Activated T-helper 2 cell treated with anti-CD3 and anti-CD28 coated beads, Interferon-gamma antibody, Interleukin-2, Interleukin-4, amounts not matched to agents 10 μg/mL and 5 μg/mL and 100 μg/mL, durations not matched to agents 14 hours and 24 hours and 36 hours (primary cell): ENCODE measurements around the gene SCRN2. TPM values are rescaled to one million over a fixed set of nuclear protein-coding genes. Genes with fewer than 3 reads are reported as not detected.
A peak's percentile ranks its signal among the peaks of the same experiment; 100 is the strongest.

Experiments
- DNase-seq: peaks from one replicate; pipeline ENCODE4 v3.0.0; 2021; ENCODE audit warnings: low spot score
- H3K27ac Mint-ChIP-seq: one replicate; pipeline ENCODE4 v1.8.0; 2021; ENCODE audit warnings: mixed read lengths
- H3K27me3 Mint-ChIP-seq: one replicate; pipeline ENCODE4 v1.8.0; 2021; ENCODE audit warnings: low read depth, mixed read lengths
- H3K36me3 Mint-ChIP-seq: one replicate; pipeline ENCODE4 v1.8.0; 2021; ENCODE audit warnings: low read depth, mixed read lengths
- H3K4me1 Mint-ChIP-seq: one replicate; pipeline ENCODE4 v1.8.0; 2021; ENCODE audit warnings: low read depth, mixed read lengths
- H3K4me3 Mint-ChIP-seq: one replicate; pipeline ENCODE4 v1.8.0; 2021; ENCODE audit warnings: low read depth, mild to moderate bottlenecking, moderate library complexity, mixed read lengths
- H3K9me3 Mint-ChIP-seq: one replicate; pipeline ENCODE4 v1.8.0; 2021; ENCODE audit warnings: mixed read lengths
- intact Hi-C: fragments of 100-400 bp; cut with micrococcal nuclease; formaldehyde crosslinking; loops from one replicate; pipeline ENCODE4 v1.15.1; 2023
- total RNA-seq: library from RNA; stranded (reverse); gene quantifications from 2 replicates; pipeline ENCODE4 v1.2.3, GENCODE V29; 2022

The SCRN2 gene
- total RNA-seq, 1 donor from 2014 or later, result 27.5 TPM

DNA sequence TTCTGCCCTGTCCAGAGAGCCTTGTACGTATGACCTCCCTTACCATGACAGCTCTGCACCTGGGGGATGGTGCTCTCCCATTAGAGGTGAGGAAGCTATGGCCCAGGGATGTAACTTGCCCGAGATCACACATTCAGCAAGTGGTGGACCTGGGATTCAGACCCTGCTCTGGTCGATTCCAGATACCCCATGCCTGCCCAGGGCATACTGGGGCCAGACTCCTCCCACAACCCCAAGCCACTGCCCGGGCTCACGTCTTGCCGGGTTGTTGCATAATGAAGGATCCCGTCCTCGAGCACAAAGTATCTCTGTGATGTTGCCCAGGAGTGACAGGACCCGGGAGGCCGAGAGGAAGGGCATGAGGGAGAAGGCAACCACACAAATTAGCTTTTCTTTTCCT is 21.6 kb downstream of the SCRN2 start:
- H3K9me3 Mint-ChIP-seq, result no peaks in the 10 kb centered on the region
- H3K4me1 Mint-ChIP-seq, result peaks cover 18% of the 10 kb centered on the region
- H3K36me3 Mint-ChIP-seq, result peaks cover 26% of the 10 kb centered on the region
- no peak for DNase-seq
- H3K4me3 Mint-ChIP-seq, result no peak overlapping the region
- H3K27ac Mint-ChIP-seq, result no peak overlapping the region
- intact Hi-C loops, result no loop called here
- no peaks in the 10 kb centered on the region for H3K27me3 Mint-ChIP-seq

DNA sequence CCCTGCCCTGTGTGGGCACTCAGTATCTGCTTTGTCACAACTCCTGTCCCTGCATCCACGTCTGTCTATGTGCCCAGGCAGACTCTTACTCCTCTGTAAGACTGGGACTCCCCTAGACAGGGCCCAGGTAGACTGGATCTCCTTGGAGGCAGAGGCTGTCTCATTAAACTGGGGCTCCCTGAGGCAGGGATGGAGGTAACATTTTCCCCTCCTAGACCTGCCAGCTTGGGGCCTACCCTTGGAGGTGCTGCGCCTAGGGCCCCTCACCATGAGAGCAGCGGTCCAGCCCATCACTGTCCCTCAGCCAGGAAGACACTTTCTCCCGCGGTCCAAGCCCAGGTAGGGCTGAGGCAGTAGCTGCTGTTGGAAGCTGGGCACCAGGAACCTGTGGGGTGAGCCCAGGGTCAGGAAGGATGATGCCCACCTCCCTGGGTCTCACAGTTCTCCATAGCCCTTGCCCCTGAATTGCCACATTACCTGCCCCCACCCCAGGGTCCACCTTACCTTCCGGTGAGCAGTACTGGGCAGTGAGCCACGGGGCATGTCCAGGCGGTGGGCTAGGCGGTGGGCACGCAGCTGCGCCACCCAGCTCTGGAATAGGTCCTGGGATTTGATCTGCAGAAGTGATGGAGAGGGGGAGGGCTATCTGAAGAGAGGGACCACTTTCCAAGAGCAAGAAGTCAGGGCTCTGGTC is 22.9 kb downstream of the SCRN2 start:
- Mint-ChIP-seq H3K36me3 (peaks cover 17% of the 10 kb centered on the region), H3K4me3 (no peak overlapping the region), H3K27ac (no peak overlapping the region), H3K4me1 (peaks cover 18% of the 10 kb centered on the region), H3K27me3 (no peaks in the 10 kb centered on the region), H3K9me3 (no peaks in the 10 kb centered on the region)
- intact Hi-C loops, result no loop called here
- DNase-seq, result no peak

DNA sequence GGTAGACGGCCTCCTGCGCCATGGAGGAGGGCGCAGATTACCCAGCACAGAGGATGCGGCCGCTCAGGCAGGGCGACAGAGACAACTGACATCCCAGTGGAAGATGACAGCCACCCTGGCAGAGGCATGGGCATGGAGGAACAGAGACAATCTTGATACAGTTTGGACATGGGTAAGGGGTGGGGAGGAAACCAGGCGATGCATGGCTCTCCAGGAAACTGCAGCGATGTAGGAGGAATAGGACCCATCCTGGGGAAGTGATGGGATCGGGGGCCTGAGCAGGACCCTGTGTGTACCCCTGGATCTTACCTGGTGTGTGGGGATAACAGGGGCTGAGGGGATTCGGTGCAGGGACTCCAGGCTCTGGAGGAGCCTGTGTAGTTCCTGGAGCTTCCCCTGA is 24.1 kb downstream of the SCRN2 start:
- H3K36me3 Mint-ChIP-seq, result peaks cover 18% of the 10 kb centered on the region
- H3K9me3 Mint-ChIP-seq, result no peaks in the 10 kb centered on the region
- intact Hi-C loops, result no loop called here
- DNase-seq, result no peak
- no peak overlapping the region for H3K27ac Mint-ChIP-seq
- peaks cover 14% of the 10 kb centered on the region for H3K4me1 Mint-ChIP-seq
- no peaks in the 10 kb centered on the region for H3K27me3 Mint-ChIP-seq
- H3K4me3 Mint-ChIP-seq, result no peak overlapping the region

DNA sequence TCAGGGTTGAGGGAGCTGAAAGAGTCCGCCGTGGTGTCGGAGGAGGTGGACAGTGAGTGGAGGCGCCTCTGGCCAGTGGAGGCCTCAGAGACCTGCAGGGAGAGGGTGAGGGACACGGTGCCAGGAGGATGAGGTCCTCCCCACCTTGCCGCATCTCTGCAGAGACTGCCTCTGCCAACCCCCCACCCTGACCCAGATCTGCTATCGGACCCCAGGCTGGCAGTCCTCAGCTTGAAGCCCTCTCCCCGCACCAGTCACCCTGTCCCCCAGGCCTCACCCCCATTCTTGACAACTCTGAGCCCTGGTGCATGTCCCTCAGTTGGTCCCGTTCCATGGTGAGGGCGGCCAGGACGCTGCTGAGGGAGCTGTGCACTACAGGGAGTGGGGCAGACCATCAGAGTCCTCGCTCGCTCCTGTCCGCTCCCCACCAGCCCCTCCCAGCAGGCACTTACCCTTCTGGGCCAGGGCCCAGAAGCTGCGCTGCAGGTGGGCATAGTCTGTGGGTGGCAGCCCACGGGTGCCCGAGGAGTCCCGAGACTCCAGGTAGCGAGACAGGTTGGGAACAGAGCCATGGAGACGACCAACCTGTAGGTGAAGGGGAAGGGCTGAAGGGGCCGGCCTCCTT is 24.9 kb downstream of the SCRN2 start:
- Mint-ChIP-seq H3K36me3 (peaks cover 25% of the 10 kb centered on the region), H3K9me3 (no peaks in the 10 kb centered on the region), H3K4me1 (peaks cover 8% of the 10 kb centered on the region), H3K4me3 (no peak overlapping the region), H3K27ac (no peak overlapping the region), H3K27me3 (no peaks in the 10 kb centered on the region)
- DNase-seq, result no peak
- intact Hi-C loops, result no loop called here

DNA sequence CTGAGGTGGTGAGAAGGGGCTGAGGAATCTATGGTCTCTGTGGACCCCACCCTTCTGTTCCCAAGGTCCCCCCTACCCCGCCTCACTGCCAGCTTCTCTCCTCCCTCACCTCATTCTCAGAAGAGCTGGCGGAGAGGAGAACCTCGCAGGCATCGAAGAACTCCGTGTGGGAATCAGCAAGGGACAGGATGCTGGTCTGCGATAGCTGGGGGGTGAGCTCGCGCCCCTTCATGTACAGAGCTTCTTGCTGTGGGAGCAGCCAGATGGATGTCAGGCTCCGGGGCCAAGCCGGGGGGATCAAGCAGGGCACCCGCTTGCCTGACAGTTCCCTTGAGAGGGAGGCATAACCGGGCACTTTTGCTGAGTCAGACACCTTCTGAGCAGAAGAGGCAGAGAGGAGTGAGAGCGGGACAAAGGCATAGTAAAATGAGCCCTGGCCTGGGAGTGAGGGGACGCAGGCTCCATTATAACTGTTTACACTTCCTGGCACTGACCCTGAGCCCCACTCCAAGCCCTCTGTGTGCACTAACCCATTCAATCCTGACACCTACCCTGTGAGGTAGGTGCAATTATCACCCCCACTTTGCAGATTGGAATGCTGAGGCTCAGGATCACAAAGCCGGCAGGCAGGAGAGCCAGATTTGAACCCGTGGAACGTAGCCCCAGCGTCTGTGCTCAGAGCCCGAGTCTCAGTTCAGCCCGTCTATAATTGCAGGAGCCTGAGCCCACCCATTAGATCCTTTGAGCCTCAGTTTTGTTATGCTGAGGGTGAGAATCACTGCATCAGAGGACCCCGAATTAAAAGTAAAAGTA is 25.8 kb downstream of the SCRN2 start:
- H3K36me3 Mint-ChIP-seq, result peaks cover 28% of the 10 kb centered on the region
- H3K4me3 Mint-ChIP-seq, result no peak overlapping the region

DNA sequence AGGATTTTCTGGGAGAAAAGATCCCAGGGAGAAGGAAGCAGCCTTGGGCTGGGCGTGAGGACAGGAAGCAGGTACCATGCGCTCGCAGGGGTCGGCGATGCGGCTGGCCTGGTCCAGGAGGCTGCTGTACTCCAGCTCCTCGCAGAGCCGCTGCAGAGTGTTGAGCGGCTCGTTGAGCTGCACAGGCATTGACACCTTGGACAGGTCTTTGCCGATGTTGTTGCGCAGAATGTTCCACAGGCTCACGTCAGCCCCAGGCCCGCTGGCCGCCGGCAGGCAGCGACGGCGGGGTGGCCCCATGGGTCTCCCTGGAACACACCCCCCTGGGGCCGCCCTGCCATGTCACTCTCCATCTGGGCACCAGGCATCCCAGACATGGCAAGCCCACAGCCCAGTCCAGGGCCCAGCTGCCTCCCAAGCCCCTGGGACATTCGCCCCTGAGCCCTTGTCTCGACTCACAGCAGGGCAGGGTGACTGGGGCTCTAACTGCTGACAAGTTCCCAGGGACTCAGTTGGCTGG is 27.5 kb downstream of the SCRN2 start:
- no peak overlapping the region for H3K4me3 Mint-ChIP-seq
- H3K36me3 Mint-ChIP-seq, result peaks cover 33% of the 10 kb centered on the region
- peaks cover 4% of the 10 kb centered on the region for H3K4me1 Mint-ChIP-seq
- H3K27ac Mint-ChIP-seq, result no peak overlapping the region
- DNase-seq, result no peak
- intact Hi-C loops, result no loop called here
- H3K27me3 Mint-ChIP-seq, result no peaks in the 10 kb centered on the region
- no peaks in the 10 kb centered on the region for H3K9me3 Mint-ChIP-seq

More for the DNA sequence above, 25.8 kb downstream of the SCRN2 start:
- no peak for DNase-seq
- intact Hi-C loops, result no loop called here
- H3K27ac Mint-ChIP-seq, result no peak overlapping the region
- no peaks in the 10 kb centered on the region for H3K9me3 Mint-ChIP-seq
- H3K27me3 Mint-ChIP-seq, result no peaks in the 10 kb centered on the region
- H3K4me1 Mint-ChIP-seq, result peaks cover 2% of the 10 kb centered on the region

DNA sequence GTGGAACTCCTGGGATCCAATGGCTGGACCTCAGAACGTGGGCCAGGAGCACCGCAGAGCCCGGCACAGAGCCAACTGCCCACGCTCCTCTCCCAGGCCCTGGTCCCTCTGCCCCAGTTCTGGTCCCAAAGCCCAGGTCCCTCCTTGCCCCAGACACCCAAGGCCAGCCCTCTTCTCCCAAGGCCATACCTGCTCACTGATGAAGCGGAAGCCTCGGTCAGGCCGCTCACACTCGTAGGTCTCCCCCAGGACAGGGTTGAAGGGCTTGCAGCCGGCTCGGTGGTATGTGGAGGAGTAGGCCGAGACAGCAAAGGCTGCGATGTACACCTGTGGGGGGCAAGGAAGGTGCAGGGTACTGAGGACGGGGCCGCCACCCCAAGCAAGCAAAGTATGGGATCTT is 28.0 kb downstream of the SCRN2 start:
- H3K27ac Mint-ChIP-seq, result no peak overlapping the region
- H3K27me3 Mint-ChIP-seq, result no peaks in the 10 kb centered on the region
- DNase-seq, result no peak
- H3K36me3 Mint-ChIP-seq, result peaks cover 37% of the 10 kb centered on the region
- no peaks in the 10 kb centered on the region for H3K9me3 Mint-ChIP-seq
- intact Hi-C loops, result no loop called here
- H3K4me3 Mint-ChIP-seq, result no peak overlapping the region
- peaks cover 4% of the 10 kb centered on the region for H3K4me1 Mint-ChIP-seq

DNA sequence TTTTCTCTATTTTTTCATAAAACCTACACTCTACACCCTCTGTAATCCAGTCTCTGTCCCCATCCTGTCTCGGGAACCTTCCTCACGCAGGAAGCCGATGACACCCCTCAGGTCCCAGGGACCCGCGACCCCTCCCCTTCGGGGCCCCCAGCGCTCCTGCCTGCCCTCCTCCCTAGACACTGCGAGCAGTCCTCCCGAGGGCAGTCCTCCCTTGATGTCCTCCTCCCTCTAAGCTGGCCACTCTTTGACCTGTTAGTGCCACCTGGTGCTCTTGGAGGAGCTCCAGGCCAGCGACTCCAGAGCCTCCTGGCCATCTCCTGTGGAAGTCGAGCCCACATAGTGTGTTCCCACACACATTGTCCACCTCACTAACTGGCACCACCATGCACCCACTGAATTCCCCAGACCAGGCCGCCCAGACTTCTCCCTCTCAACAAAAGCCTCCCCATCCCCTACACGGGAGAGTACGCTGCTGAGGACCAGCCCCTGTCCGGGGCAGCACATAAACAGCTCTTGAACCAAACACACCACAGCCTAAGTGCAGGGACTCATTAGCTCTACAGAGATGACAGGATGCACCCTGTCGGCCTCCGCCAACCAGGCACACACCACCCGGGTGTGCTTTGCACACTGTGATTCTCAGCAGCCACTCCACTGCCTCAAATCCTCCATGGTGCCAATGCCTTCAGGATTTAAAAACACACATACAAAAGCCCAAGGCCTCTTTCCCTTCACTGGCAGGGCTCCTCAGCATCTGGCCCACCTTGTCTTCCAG is 28.7 kb downstream of the SCRN2 start:
- no peak for DNase-seq
- H3K27me3 Mint-ChIP-seq, result no peaks in the 10 kb centered on the region
- H3K36me3 Mint-ChIP-seq, result peaks cover 36% of the 10 kb centered on the region
- no peaks in the 10 kb centered on the region for H3K9me3 Mint-ChIP-seq
- no peak overlapping the region for H3K27ac Mint-ChIP-seq
- peaks cover 4% of the 10 kb centered on the region for H3K4me1 Mint-ChIP-seq
- intact Hi-C loops, result no loop called here
- no peak overlapping the region for H3K4me3 Mint-ChIP-seq

DNA sequence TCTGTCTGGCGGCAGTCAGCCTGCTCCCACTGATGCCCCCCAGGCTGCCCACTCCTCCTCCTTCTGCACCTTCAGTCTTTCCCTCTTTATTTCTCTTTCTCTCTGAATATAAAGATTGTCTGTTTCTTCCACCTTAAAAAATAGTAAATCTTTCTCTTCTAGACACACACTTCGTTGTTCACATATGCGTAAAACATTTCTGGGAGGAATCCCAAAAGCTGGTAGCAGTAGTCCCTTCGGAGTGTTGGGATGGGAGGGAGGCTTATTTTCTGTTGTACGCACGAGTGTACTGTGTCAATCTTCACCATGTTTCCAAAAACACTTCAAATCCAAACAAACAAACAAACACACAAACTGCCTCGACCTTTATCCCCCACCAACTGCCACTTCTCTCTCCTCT is 29.4 kb downstream of the SCRN2 start:
- intact Hi-C loops, result no loop called here
- Mint-ChIP-seq H3K4me3 (no peak overlapping the region), H3K4me1 (peaks cover 4% of the 10 kb centered on the region), H3K9me3 (no peaks in the 10 kb centered on the region), H3K36me3 (peaks cover 36% of the 10 kb centered on the region), H3K27ac (no peak overlapping the region), H3K27me3 (no peaks in the 10 kb centered on the region)
- no peak for DNase-seq

DNA sequence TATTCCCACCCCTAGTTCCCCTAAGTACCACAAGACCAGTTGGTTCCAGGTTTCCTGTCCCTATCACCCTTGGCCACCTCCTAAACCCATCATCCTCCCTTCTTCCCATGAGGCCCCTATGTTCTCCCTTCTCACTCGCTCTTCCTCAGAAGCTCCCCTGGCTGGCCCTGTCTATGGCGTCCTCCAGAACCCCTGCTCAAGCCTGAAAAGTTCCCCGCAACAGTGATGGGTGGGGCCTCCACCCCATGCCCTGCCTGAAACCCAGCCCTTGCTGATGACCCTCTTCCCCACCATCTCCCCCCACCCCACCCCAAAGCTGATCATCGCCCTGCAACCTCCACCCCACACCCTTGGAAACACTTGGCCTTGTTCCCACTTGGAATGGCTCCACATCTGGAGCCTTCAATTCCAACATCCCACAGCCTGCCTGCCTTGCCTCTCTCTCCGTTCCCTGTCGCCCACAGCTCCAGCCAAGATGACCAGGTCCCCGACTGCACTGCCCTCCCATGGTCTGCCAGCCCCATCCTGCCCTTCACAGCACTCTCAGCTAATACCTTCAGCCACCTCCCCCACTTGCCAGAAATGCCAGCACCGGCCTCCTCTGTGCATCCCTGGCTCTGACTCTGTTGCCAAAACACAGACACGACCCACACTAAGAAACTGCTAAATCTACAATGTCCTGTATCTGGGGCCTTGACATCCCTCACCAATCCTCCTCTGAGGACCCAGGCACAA is 30.0 kb downstream of the SCRN2 start:
- H3K4me1 Mint-ChIP-seq, result peaks cover 4% of the 10 kb centered on the region
- H3K27ac Mint-ChIP-seq, result no peak overlapping the region
- H3K9me3 Mint-ChIP-seq, result no peaks in the 10 kb centered on the region
- no peaks in the 10 kb centered on the region for H3K27me3 Mint-ChIP-seq
- no peak overlapping the region for H3K4me3 Mint-ChIP-seq
- no peak for DNase-seq
- H3K36me3 Mint-ChIP-seq, result peaks cover 35% of the 10 kb centered on the region
- intact Hi-C loops, result no loop called here

DNA sequence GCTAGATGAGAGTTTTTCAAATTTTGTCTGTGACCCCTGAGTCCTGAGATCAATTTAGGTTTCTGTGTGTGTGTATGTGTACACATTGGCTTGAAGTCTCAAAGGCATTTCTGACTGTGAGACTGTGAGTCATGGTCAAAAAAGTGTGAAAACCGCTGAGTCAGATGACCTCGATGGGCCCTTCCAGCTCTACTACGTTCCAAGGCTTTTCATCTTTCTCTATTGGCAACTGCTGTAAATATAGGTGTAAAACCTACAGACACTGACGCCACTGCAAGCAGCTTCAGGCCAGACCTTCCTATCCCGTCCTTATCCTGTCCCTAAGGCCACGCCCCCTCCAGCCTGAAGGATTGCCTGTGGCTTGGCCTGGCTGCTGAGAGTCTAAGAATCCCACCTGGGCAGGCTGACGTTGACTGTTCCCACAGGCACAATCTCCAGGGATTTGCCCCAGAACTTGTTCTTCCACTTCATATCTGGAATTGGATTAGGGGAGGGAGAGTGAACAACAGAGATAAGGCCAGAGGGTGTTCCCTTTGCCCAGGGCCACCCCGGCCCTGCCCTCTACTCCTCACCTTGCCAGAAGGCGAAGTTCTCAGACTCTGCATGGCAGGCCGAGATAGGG is 30.8 kb downstream of the SCRN2 start:
- intact Hi-C loops, result no loop called here
- no peak overlapping the region for H3K4me3 Mint-ChIP-seq
- DNase-seq, result no peak
- no peaks in the 10 kb centered on the region for H3K9me3 Mint-ChIP-seq
- H3K36me3 Mint-ChIP-seq, result peaks cover 30% of the 10 kb centered on the region
- peaks cover 4% of the 10 kb centered on the region for H3K4me1 Mint-ChIP-seq
- peak overlapping the region; percentile 44 for H3K27ac Mint-ChIP-seq
- no peaks in the 10 kb centered on the region for H3K27me3 Mint-ChIP-seq
